Measurements from ENCODE around the gene C3orf52.

Gene C3orf52

GRCh38 chr3:112119962-112120836 is 34.0 kb downstream of the C3orf52 start:
- DNase-seq (ENCODE audit: low read depth), result no peak

- no peak for DNase-seq (ENCODE audit: low read depth)
These were observed 35.7 kb downstream of the C3orf52 start for GRCh38 chr3:112121577-112122547.

GRCh38 chr3:112122870-112123269 is 36.7 kb downstream of the C3orf52 start:
- no peak for DNase-seq (ENCODE audit: low read depth)

- no peak for DNase-seq (ENCODE audit: low read depth)
These were observed 37.4 kb downstream of the C3orf52 start for GRCh38 chr3:112123548-112123947.

- no peak for DNase-seq (ENCODE audit: low read depth)
These were observed 38.9 kb downstream of the C3orf52 start for GRCh38 chr3:112124907-112125607.

GRCh38 chr3:112126511-112126911 is 40.3 kb downstream of the C3orf52 start:
- DNase-seq (ENCODE audit: low read depth), result no peak

- DNase-seq (ENCODE audit: low read depth), result no peak
These were observed 41.6 kb downstream of the C3orf52 start for GRCh38 chr3:112127522-112128494.

GRCh38 chr3:112128843-112129727 is 42.9 kb downstream of the C3orf52 start:
- DNase-seq (ENCODE audit: low read depth), result peak; percentile 37

- DNase-seq (ENCODE audit: low read depth), result no peak
These were observed 43.9 kb downstream of the C3orf52 start for GRCh38 chr3:112129925-112130637.

GRCh38 chr3:112130638-112130993 is 44.4 kb downstream of the C3orf52 start:
- DNase-seq (ENCODE audit: low read depth), result no peak

GRCh38 chr3:112131111-112131510 is 44.9 kb downstream of the C3orf52 start:
- DNase-seq (ENCODE audit: low read depth), result no peak

GRCh38 chr3:112132088-112132487 is 45.9 kb downstream of the C3orf52 start:
- no peak for DNase-seq (ENCODE audit: low read depth)

- no peak for DNase-seq (ENCODE audit: low read depth)
These were observed 46.4 kb downstream of the C3orf52 start for GRCh38 chr3:112132554-112132953.

GRCh38 chr3:112132975-112133448 is 46.8 kb downstream of the C3orf52 start, which contains the start of gene GCSAM:
Gene GCSAM, minus strand, starts transcription at chr3:112133248. Its CDS starts 128 bp downstream, at chr3:112133120.
- DNase-seq (ENCODE audit: low read depth), result peak; percentile 35

- DNase-seq (ENCODE audit: low read depth), result no peak
These were observed 47.6 kb downstream of the C3orf52 start for GRCh38 chr3:112133626-112134334.

- DNase-seq (ENCODE audit: low read depth), result no peak
These were observed 48.3 kb downstream of the C3orf52 start for GRCh38 chr3:112134335-112135124.

GRCh38 chr3:112136046-112136445 is 49.9 kb downstream of the C3orf52 start:
- no peak for DNase-seq (ENCODE audit: low read depth)

Measured in activated T-cell treated with anti-CD3 and anti-CD28 coated beads for 1 hour (primary cell).